NCI-H526 (cell line): ENCODE data around the gene USP38.
"Not testable (repeated sequence)": the region's sequence is repeated elsewhere in the genome, so short reads cannot be mapped to it uniquely, and the experiment has no call there.

Source experiments
- DNase-seq, 2 experiments: peaks; one replicate each; lab custom pipeline; 2025; lab: John Stamatoyannopoulos, UW

Gene USP38

DNA sequence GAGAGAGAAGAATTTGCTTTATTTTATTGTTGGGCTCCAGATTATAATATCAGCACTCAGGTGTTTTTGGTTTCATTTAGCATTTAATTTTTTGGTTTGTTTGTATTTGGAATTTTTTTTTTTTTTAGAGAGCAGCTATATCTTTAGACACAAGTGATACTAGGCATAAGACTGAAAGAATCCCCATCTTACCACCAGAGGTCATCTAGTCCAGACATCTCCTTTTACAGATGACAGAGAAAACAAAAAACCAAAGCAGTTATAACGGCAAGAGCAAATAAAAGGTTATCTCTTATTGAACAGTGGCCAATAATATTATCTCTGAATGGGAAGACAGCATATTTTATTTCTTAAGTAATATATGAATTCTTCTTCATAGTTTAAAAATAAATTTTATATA lies 22.8 kb downstream of the USP38 start:
- DNase-seq = peak in 1 of 2 experiments; percentile 18

DNA sequence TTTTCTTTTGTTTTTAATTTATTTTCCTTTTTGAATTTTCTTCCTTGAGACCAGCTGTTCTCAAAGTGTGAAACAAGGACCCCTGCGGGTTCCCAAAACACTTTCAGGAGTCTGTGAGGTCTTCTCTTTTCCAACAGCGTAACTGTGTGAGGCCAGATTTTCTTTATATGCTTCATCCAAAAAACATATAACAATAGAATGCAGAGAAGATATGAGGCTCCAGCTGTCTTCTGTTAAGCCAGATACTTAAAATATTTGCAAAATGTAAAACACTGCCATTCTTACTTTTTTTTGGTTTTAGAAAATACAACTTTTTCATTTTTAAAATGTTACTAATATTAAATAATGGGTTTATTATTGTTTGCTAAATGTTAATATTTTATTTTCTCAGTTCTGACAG lies 27.8 kb downstream of the USP38 start:
- no peak for DNase-seq

DNA sequence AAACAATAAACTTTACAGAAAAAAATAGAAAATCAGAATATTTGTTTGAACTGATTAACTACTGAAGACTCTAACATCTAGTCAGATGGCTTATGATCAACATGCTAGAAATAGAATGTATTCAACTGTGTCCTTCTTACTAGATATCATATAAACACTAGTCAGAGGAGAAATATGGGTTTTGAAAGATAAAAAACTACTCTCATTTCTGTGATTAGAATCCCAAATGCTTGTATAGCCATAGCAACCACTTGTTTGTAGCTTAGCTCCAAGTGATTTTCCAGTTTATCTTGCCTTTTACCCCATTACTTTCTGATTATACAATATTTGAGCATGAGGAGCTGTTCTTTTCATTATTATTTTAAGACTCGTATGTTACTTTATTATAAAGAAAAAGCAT lies 31.2 kb downstream of the USP38 start:
- no peak for DNase-seq

DNA sequence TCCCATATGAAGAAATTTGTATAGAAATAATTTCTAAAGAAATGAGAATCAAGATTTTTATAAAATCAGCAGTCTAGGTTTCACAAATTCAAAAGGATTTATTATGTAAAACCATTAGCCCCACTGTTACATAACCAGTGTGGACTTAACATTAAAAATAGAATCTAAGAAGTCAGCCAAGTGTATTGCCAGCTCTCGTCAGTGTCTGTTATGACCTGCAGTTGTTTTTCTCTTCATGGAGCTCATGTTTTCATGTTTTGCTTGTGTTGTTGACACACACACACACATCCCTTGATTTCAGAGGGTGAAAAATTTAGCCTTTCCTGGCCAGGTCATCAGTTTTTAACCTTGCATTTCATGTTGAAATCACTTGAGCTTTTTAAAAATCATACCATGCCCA lies 39.5 kb downstream of the USP38 start:
- DNase-seq = no peak

DNA sequence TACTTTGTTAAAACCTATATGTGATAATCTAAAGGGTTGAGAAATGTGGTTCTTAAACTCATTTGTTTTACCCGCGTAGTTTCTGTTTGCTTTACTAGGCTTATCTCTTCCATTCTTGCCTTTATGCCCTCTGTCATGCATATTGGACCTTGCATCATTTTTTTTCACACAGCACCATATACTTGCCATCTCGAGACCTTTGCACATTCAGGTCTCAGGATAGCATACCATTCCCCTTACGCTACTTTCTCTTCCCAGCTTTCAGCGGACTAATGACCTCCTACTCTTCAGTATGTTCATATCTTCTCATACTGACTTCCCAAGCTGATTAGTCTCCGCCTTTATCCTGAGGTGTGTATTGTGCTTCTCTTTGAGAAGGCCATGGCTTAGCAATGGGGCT lies 40.5 kb downstream of the USP38 start:
- no peak for DNase-seq

DNA sequence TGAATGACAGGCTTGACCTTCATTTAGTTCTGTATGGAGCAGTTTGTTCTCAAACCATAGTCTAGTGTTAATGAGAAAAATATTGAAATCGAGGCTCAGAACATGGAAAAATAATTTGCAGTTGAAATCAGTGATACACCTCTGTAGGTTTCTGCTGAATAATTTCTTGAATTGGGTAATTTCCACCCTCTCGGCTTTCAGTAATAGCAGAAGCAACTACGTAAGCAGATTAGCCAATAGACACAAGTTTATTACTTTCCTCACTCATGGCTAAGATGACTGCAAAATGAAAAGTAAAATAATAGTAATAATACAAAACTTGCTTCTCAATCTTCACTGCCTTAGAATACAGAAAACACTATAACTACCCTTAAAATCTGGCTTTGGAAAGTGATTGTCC lies 46.0 kb downstream of the USP38 start:
- DNase-seq = no peak

DNA sequence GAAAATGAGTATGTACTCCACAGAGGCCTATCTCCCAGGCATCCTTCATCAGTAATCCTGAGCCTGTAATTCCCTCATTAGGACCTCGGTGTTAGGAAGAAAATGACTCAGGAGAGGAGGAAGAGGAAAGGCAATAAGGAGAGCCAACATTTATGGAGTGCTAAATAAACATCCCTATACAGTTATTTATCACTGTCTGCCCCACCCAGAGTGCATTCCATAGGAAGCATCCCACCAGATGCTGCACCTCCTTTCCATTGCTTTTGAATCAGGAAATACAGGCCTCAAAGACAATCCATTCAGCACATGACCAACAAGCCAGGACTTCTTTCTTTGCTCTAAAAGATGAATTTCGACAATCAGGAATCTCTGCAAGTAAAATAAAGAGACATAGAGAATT lies 47.6 kb downstream of the USP38 start:
- no peak for DNase-seq

DNA sequence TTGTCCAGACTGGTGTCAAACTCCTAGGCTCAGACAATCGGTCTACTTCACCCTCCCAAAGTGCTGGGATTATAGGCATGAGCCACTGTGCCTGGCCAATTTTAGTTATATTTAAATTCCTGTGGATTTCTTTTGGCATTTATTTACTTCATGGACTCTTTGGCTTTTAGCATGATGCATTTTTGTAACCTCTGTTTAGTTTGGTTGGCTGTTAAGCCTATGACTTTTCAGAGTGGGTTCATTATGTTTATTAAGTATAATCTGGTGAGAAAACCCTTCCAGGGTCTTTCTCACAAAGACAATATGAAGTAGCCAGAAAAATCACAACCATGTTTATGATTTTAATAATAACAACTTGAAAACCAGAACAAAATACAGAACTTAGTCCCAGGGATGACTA lies 49.4 kb downstream of the USP38 start:
- no peak for DNase-seq

DNA sequence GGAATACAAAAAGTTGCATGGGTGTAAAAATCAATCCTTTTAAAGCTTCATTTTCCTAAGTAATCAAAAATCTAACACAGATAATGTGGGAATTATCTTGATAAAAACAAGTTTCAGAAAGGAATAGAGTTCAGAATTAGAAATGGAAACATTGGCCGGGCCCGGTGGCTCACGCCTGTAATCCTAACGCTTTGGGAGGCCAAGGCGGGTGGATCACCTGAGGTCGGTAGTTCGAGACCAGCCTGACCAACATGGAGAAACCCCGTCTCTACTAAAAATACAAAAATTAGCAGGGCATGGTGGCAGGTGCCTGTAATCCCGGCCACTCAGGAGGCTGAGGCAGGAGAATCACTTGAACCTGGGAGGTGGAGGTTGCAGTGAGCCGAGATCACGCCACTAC lies 52.5 kb downstream of the USP38 start:
- DNase-seq = not testable (repeated sequence)

DNA sequence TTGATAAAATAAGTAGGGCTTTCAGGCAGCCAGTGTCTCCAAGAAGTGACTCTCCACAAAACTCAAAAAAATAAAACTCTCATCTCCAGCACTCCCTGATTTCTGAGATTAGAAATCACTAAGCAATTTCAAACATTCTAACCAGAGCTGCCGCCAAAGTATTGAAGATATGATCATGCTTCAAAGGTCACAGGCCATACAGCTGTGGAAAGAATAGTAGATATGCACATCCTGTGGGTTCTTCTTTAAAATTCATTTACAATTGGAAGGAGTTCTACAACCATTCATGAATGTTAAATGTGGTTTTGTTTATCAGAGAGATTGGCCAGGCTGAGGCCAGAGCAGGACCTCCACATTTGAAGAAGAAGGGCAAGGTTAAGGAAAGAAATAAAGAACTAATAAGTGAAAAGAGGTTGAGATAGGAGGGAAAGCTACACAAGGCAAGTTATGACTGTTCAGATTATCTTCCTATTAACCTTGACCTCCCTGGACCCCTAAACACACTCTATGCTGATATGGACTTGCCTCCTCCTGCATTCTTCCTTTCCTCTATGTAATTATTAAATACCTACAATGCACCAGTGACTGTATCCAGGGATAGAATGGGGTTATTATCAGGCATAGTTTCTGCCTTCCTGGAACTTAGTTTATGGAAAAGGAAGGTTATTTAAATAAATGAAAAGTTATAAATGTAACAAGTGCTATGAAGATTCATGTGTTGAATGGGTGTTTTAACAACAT lies 56.4 kb downstream of the USP38 start:
- no peak for DNase-seq

DNA sequence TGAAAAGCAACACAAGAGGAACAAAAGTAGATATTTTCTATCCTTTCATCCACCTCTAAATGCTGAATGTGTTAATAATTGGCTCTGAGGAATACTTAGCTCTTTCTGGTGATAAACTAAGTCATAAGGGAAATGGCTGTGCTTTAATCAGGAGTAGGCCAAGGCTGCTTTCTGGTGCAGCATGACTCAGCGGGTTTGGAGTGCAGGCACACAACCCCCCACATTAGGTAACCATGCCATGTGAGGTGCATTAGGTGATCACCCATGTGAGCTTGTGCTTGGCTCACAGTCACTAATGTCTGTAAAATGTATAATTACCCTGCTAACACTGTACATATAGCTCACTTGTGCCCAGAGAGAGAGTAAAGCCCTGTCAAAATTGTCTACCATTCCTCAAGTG lies 57.2 kb downstream of the USP38 start:
- no peak for DNase-seq

DNA sequence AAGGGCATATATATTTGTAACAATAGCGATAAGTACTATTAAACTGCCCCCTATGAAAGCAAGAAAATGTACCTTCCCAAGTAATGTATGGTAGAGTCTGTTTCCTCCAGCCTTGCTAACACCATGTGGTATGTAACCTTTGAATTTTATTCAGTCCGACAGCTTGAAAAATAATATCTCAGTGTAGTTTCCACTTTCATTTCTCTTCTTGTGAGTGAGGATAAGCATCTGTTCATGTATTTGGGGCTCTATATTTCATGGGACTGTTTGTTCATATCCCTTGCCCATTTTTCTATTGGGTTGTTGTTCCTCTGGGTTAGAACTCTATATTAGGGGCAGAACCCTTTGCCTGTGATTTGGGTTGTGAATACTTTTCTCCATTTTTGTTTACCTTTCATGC lies 58.3 kb downstream of the USP38 start:
- DNase-seq = no peak

DNA sequence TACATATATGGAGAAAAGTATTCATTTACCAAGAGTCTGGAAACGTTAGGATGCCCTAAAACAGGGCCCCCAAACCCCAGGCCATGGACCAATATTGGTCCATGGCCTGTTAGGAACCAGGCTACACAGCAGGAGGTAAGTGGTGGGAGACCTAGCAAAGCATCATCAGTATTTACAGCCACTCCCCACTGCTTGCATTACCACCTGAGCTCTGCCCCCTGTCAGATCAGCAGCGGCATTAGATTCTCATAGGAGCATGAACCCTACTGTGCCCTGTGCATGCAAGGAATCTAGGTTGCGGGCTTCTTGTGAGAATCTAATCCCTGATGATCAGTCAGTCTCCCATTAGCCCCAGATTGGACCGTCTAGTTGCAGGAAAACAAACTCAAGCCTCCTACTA lies 62.3 kb downstream of the USP38 start:
- DNase-seq = no peak

DNA sequence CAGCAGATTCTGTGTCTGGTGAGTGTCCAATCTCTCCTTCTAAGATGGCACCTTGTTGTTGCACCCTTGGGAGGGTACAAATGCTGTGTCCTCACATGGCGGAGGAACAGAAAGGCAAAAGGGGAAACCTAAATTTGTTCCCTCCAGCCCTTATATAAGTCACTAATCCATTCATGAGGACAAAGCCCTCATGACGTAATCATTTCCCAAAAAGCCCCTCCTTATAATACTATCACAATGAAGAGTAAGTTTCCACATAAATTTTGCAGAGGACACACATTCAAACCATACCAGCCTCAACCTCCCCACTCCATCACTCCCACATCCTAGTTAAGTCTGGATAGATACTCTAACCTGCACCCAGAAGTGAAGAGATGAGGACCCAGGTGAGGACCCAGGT lies 63.1 kb downstream of the USP38 start:
- no peak for DNase-seq

DNA sequence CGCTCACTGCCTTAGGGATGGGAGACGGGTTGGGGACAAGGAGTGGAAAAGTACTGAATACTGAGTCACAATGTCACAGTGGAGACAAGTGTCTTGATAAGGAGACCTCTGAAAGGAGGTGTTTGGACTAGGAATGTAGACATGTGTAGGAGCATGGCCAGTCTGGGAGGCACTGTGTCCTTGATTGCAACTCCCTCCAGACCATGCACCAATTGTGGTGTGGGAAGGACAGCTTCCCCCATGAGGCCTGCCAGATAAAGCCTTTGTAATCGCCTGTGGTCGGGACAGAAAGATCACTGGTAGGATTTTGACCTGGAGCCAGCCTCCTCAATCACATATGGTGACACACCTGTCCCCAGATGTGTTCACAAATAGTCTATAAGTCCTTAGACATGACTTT lies 64.1 kb downstream of the USP38 start:
- DNase-seq = no peak

DNA sequence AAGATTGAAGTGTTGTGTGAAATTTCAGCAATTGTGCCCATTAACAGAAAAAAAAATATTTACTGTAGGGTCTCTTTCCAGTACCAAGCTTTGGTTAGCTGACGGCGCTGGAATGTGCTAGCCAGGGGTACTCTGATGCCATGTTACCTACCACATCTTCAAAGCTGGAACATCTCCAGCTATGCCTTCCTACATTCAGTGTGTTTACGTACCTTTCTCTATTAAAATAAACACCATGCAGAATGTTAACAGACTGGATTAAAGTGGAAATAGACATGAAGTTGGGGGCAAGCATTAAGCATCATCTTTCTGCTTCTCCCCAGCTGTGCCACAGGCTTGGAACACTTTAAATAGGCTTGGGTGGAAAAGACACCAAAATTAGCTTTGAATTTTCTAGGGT lies 65.9 kb downstream of the USP38 start:
- DNase-seq = no peak

DNA sequence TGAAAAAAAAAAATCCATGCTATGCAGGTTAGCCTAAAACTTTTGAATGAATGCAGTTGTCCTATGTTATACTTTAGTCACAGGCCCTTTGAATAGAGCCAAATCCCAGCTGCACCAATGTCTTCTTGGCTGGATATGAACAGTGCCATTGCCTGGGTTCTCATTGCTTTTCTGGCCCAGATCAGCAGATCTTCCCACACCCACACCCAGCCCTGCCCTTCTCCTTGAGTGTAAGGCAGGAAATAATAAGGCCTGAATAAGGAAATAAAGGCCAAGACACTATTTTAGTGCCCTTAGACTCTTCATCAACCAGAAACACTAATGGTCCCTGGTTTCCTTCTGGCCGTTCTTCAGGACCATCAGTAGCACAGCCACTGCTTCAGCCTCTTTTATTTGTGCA lies 66.6 kb downstream of the USP38 start:
- DNase-seq = no peak

DNA sequence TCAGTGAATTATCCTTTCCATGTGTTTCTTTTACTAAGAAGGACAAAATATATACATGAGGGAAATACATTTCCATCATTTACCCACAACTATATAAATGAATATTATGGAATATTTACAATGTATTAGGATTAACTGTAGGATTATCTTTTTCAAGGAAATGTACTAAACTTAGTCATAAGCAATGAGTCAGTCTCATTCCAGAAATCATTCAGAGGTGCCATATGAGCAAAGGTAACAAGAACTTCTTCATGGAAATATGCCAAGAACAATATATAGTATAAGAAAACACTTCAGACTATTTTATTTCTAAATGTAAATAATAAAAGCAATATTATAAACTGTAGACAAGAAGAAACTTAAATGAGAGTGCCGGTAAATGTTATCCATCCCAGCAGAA lies 67.1 kb downstream of the USP38 start:
- no peak for DNase-seq

DNA sequence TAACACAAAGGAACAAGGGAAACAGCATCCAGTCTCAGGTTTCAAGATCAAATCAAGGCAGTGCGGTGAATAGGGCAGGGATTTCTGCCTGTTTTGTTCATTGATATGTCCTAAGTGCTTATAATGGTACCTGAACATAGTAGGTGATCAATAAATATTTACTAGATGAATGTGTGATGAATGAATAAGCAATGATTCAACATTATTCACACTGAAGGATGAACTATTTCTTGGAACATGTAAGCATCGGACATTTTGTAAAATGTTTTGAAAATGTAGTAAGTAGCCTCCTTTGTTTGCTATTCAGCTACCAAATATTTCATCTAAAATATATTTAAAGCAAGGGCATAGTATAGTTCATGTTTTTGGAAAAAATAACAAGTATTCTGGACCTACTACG lies 67.8 kb downstream of the USP38 start:
- DNase-seq = no peak

DNA sequence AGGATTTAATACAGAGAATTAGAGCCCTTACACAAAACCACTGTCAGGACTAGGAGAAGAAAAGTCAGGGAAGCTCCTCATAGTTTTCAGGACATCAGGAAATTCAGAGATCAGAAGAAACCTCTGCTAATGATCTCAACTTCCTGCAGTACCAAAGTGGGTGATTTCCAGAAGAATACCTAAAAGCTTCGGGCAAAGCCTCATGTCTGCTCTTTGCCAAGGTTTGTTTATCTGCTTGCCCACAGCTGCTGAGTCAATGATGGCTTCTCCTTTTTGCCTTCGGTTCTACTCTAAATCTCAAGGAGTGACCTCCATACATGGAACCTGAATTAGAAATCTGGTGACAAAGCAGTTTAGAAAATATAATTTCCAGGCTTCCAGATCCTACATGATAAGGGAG lies 68.4 kb downstream of the USP38 start:
- no peak for DNase-seq

DNA sequence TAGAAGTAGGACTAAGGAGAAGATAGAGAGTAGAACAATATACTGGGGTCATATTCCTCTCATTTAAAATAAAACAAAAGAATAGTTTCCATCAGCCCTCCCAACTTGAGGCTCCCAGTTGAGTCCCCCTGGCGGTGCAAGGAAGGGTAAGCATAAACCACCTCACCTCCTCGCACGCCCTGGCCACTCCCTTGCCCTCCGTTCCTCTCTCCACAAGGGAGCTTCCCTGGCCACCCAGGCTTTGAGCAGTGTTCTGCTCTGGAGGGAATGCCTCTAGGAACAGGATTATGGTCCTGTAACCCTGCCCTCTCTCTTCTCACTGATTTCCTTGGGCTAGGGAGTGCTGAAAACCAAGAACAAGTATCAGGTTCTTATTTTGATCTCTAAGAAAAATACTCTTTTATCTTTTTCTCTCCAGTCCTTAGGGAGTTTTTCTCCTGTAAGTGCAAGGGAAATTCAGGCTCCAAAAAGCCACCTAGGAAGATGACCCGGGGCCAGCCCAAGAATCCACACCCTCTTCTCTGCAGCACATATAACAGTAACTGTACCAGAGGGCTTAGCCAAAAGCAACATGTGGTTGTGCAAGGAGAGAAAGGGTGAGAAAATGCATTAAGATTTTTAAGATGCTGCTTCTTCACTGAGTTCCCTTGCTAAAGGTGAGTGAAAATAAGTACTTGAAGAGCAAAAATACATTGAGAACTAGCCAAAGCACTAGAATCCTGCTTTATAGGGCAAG lies 69.9 kb downstream of the USP38 start:
- DNase-seq = no peak

DNA sequence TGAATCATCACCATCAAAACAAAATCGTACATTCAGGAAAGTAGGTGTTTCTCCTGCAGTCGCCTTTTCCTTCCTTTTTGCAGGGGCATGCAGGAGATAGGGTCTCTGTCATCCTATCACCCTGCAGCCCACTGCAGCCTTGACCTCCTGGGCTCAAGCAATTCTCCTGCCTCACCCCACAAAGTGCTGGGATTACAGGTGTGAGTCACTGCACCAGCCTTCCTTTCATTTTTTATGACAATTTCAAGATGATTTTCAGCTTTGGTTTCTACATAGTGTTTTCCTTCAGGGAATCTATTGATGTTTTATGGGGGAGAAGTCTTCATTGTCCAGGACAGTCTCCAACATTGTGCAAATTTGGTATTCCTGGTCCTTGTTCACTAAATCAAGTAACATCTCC lies 71.7 kb downstream of the USP38 start:
- no peak for DNase-seq

DNA sequence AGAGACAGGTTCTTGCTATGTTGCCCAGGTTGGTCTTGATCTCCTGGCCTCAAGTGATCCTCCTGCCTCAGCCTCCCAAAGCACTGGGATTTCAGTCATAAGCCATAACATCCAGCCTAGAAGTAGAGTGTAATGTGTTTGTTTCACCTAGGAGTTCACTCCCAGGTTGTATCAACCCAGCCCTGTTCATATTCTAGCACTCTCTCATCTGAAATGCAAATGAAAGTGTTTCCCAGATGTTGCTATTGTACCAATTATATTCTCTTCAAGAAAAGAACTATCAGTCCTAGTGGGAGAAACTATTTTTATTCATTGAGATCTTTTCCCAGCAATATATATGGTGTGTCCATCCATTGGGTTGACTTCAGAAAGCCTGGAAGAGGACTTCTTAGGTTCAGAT lies 72.6 kb downstream of the USP38 start:
- DNase-seq = no peak

DNA sequence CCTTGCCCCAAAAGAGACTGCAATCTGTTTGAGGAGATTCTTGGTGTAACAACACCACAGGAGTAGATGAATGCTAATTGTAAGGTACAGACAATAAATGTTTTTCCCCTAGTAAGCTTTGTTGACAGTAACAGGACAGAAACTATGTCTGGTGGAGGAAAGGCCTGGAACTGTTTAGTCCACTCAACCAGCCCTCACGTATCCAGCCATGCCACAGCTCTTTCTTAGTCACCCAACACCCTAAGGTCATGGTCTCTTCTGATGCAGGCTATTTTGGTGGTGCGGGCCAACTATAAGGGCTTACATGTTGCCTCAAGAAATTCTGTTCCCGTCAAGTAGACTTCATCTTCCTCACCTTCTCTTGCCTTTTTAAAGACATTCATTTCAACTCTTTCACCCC lies 76.0 kb downstream of the USP38 start:
- DNase-seq = no peak
